NCI-H2081 treated with DMSO at 0.1 percent for 48 hours (cell line): ENCODE results near the gene ALAS1.

ENCODE experiments used
- DNase-seq: peaks from one replicate; lab custom pipeline; 2025; lab: John Stamatoyannopoulos, UW

ALAS1 gene

DNA sequence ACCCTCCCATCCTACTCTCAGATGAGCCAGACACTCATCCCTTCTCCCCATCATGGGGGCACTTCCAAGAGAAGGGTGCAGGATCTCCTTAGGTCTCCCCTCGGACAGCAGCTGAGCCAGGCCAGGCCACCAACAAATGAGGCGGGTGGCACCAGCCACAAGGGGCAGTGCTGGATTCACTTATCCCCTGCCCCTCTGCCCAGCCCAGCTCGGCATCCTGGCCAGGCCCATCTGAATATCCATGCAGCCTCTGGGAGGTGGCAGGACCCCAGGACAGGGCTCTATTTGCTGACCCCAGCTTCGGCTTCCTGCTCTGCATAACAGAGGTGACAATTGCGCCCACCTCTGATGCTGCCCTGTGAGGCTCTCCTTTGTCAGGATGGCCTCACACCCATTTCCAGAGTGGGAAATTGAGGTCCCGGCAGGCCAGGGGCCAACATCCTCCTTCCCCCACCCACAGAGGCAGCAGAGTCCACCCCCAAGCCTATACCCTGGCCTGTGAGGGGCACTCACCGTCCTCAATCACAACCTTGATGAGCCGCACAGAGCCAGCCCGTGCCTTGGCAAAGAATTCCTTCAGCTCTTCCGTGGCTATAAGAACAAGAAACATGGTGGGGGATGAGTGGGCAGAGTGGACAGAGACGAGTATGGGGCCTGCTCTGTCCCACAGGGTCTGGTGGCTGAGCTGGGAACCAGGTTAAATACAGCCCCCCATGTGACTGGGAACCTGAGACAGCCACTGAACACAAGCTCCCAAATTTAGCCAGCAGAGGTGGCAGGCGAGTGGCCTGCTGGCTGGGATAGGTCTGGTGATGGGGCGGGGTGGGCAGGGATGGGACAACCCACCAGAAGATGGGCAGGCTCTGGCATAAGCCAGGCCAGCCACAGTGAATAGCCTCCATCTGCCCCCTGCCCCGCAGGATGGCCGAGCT is 36.8 kb downstream of the ALAS1 start:
- no peak for DNase-seq

DNA sequence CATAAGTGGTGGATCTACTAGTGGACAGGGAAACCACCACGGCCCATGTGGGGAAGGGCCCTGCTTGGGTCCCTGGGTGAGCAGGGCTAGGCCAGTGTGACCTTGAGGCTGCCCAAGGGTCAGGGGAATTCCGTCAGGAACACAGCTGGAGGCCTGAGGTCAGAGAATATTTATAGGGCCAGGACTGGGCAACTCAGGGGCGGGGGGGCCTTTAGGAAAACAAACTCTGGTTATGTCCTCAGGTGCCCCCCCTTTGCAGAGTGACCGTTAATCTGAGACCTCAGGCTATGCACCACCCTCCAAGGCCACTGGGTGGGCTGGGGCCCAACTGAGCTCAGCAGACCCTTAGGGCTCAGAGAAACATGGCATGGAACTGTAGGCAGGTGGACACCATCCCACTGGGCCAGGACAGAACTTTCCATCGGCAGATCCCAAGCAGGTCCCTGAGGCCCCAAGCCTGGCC is 38.5 kb downstream of the ALAS1 start:
- DNase-seq: no peak

DNA sequence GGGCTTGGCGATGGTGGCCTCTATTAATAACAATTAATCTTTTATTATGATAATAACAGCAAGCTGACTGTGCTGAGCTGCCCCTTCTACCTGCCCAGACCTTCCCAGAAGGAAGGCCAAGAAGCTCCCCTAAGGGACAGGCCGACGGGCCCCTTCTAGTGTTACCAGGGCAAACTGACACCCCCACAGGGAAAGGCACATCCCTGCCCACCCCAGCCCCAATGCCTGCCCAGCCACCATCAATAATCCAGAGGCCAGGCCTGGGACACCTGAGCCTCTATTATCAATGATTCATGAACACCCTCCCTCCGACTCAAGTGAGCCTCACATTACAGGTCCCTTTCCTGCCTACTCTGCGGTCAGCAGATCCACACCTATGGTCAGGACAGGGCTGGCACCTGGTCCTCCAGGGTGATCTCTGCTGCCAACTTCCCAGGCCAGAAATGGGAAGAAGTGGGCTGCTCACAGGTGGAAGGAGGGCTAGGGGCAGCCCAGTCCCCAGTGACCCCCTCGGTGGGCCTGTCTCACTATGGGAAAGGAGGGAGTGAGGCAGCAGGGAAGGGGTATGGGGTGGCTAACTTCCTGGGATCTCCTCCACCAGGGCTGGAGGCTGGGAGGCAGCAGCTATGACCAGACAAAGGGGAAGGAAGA is 39.2 kb downstream of the ALAS1 start:
- no peak for DNase-seq

DNA sequence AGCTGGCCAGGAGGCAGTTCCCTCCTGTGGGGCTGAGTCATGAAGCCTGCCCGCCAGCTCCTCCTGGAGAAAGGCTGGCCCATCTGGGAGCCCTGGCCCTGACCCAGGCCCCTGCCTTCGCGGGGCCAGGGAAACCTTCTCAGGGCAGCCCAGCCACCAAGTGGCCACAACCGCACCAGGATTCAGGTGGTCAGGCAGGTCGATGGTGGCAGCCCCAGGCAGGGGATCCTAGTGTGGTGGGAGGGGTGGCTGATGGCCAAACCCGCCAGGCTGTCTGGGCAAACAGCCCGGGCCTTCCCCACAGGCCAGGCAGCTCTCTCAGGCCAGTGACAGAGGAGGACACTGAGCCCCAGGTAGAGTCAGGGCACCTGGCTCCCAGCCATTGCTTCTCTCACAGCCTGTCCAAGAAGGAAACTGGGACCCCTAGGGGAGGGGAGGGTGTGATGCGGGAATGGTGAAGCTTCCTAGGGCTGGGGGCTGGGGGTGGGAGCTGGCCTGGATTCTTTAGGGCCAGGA is 39.8 kb downstream of the ALAS1 start:
- no peak for DNase-seq

DNA sequence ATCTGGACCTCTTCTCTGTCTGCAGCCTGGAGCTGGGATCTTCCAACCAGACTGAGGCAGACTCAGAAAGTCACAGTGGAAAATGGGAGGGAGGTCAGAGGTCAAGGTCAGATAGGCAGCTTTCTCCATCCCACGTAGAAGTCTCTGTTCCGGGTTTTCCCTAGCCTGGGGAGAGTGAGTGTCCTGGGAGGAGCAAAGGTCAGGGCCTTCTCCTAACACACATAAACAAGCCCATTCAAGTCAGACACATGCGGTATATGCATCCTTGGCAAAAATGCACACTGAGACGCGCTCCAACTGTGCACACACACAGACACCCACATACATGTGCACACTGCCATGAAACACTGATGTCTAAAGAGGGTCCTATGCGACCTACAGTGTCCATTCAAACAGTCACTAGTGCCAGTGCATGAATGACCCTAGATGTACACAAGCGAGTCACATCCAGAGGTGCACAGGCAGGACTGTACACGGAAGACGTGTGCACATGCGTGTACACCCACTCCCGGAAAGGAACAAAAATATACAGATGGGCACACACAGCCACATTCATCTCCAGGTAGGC is 40.3 kb downstream of the ALAS1 start:
- DNase-seq: no peak

DNA sequence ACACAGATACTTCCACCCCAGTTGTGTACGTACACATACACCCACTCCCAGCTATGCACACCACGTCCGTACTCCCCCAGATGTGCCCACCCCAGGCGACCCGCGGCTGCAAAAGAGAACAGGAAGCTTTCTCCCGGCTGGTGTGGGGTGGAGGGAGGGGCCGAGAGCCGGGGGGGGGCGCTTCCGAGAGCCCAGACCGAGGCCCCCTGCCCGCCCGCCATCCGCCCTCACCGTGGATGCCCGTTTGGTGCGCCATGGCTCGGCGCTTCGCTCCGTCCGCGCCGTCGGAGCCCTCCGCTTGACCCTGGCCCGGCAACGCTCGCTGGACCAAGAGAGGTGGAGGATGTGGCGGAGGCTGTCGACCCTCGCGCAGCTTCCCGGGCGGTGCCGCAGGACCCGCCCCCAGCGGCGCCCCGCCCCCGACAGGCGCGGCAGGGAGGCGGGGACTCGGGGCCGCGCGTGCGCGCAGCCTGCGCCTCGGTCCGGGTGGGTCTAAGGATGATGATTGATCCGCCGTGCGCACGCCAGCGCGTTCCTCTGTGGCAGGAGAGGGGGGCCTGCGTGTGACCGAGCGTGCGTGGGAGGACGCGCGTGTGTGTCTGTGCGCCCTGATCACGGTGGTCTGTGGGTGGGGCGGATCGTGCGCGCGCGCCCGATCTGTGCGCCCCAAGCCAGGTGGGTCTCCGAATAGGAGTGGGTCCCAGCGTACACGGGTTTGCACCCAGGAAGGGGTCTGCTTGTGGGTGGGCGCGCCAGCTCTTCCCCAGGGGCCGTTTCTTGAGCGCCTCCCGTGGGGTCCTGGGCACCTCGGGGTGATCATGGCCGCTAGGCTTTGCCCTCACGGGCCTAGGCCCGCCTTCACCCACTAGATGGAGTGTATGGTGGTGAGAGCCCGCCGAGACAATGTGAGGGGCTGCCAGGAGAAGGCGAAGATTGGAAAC is 41.1 kb downstream of the ALAS1 start, which contains the start of gene TWF2:
Gene TWF2 (minus strand): TSS at position 398 of the 941 bp plus-strand sequence. CDS start 142 bp downstream, at position 256.
- no peak for DNase-seq

DNA sequence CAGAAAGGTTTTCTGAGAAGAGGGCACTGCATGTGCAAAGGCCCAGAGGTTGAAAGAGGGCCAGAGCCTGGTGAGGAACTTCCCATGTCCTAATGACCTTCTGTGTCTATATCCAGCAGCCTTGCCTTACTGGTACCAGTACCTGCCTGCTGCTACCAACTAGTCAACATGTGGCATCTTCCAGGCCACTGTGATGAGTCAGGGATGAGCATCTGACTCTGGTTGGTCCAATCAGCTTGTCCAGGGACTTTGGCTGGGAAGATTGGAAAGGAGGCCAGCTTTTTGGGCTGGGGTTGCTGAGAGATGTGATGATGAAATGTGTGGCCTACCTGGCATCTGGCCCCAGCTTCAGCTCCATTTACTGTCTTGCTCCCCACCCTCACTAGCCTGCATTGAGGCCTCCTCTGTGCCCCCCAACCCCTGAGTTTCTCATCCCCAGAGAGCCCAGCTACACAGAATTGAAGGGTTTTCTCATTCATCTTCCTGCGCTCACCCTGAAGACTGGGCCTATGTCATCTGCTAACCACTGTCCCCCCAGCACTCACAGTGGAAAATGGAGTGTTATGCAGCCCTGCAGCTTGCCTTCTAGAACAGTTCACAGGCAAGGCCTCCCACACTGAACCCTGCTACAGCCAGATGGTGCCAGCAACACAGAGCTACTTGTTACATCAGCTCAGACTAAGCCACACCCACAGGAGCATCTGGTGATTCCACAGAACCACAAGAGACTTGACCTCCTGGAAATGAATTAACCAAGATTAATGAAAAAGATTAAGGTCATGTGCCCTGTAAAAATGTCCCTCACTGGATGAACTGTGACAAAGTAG is 42.3 kb downstream of the ALAS1 start:
- no peak for DNase-seq

DNA sequence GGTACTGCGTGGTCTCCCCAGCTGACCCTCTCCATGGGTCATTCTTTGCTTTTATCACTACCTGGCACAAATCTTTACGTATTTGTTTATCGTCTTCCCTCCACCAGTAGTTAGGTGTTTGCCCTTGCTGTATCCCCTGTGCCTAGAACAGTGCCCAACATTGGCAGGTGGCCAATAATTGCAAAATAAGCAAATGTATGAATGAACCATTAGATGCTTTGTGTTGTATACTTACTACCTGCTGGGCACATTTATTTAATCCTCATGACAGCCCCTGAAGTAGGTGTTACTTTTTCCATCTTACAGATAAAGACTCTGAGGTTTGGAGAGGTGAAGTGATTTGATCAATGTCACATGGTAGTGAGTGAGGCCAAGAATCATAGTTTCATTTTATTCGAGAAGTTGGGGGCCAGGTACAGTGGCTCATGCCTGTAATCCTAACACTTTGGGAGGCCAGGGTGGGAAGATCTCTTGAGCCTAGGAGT is 43.0 kb downstream of the ALAS1 start:
- no peak for DNase-seq

DNA sequence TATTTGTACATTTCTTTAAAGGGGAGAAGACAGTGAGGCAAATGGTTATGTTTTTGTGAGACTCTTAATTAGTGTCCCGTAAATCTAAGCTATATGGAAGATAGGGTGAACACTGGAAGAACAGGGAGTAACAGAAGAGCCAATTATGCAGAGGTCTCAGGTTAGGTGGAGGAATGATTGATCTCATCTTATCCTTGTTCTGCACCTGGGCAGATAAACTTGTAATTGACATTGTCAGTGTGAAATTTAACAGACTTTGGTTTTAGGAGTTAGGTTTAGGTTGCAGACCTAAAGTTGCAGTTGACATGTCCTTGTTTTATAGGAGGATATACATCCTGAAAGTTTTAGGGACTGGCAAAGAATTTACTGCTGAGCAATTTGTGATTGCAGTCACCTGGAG is 44.1 kb downstream of the ALAS1 start:
- no peak for DNase-seq

DNA sequence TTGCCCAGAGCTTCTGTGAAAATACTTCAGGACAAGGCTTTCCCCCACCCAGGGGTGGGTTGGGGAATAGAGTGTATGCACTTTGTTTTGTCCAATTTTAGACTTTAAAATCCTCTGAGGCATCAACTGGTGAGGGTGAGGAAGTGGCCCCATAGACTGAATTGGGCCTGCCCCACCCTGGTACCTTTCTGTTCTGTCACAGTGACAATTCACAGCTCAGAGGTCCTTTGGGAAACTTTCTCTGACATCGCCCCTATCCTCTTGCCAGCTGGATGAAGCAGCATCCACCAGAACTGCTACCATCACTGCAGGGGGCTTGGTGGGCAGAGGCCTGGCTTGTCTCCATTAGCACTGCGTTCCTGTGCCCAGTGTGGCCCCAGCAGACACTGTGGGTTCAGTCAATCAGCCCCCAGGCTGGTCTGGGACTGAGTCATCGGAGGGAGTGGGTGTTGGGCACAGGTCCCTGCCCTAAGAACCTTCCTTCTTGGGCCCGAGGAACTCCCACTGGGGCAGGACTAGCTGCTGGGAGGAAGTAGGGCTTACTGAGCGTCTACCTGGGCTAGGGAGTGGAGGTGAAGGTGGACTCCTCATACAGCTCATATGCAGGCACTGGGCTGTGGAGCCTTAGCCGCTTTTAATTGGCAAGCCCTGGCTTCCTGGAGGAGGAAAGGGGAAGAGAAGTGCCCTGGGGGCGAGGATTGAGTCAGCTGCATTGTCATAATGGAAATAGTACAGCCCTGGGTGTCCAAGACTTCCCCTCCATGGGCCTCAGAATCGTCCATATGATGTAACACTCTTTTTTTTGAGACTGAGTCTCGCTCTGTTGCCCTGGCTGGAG is 46.0 kb downstream of the ALAS1 start:
- no peak for DNase-seq

DNA sequence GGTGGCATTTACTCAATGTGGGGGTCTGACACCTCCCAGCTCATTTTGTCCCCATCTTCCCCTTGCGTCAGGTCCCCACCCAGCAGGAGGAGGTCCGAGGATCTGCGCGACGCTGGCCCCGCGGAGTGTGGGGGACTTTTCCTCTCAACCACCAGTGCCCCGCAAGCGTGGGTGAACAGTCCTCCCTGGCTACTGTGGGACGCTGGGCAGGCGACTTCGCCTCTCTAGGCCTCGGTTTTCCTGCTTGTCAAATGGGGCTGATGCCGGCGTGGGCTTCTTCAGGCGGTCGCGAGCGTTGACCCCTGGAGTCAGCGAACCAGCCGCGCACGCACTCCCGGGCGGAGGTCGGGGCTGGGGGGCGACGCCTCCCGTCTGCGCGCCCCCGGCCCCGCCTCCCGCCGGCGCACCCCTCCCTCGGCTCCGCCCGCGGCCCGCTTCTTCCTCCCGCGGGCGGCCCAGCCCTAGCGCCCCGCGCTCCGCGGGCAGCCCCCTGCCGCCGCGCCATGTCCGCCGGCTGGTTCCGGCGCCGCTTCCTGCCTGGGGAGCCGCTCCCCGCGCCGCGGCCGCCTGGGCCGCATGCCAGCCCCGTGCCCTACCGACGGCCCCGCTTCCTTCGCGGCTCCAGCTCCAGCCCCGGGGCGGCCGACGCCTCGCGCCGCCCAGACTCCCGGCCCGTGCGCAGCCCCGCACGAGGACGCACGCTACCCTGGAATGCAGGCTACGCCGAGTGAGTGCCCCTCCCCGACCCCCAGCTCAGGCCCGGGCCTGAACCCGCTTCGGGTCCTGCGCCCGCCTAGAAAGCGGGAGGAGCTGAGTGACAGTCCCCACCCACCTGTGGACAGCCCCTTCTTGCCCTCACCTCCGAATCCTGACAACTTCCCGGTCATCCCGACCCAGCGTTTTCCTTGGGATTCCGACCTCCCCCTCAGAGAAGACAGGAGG is 47.6 kb downstream of the ALAS1 start, which contains the start of gene PPM1M:
Gene PPM1M (plus strand): TSS at position 438 of the 942 bp plus-strand sequence. CDS start 66 bp downstream, at position 504.
- no peak for DNase-seq

DNA sequence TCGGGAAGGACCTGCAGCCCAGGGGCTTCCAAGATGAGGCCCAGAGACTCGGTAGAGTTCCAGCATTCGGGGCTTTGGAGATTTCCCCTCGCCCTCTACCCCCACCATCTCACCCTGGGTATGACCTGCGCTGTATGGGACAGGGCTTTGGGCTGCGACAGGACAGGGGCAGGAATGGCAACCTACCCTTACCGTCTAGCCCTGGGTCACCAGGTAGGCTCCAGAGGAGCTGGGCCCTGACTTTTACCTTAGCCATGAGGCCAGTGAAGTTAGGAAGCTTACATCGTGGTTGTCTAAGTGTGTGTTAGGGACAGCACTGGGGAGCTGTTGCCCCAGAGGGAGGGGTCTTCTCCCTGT is 48.3 kb downstream of the ALAS1 start:
- no peak for DNase-seq

DNA sequence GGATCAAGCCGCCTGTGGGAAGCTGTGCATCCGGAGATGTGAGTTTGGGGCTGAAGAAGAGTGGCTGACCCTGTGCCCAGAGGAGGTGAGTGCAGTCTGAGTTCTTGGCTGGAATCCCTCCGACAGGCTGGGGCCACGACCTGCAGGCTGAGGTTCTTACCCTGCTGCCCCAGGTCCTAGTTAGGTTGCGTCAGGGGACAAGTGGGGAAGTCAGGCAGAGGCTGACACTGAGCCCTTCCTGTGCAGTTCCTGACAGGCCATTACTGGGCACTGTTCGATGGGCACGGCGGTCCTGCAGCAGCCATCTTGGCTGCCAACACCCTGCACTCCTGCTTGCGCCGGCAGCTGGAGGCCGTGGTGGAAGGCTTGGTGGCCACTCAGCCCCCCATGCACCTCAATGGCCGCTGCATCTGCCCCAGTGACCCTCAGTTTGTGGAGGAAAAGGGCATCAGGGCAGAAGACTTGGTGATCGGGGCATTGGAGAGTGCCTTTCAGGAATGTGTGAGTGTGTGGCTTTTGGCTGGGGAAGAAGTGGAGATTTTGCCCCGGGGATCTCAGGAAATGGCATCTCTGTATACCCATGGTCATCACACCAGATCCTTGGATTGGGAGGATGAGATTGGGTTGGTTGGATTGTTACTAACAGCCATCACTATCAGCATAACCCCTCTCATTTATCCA is 48.9 kb downstream of the ALAS1 start:
- DNase-seq: no peak

DNA sequence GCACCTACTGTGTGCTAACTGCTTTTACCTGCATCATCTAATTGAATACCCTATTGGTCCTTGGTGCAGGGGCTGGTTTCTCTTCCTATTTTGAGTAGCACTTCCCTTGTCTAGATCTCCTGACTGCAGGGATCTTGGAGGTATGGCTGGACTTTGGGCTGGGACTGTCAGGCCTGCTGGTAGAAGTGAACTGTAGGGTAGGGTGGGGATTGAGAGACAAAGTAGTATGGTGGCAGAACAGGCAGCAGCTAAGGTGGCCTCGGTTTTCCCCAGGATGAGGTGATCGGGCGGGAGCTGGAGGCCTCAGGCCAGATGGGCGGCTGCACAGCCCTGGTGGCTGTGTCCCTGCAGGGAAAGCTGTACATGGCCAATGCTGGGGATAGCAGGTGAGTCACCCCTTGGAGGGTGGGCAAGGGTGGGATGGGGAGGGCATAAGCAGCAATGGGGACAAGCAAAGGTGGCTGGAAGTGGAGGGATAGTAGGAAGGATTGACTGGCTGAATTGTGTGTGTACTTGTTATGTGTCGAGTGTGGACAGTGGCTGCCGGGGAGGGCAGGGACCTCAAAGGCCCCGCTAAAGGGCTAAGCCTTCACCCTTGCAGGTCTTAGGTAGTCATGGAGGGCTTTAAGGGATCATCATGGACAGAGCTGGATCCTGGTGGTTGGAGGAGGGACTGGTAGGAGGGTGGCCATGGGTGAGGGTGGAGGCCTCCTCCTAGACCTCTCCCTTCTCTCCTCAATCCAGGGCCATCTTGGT is 49.6 kb downstream of the ALAS1 start:
- no peak for DNase-seq

DNA sequence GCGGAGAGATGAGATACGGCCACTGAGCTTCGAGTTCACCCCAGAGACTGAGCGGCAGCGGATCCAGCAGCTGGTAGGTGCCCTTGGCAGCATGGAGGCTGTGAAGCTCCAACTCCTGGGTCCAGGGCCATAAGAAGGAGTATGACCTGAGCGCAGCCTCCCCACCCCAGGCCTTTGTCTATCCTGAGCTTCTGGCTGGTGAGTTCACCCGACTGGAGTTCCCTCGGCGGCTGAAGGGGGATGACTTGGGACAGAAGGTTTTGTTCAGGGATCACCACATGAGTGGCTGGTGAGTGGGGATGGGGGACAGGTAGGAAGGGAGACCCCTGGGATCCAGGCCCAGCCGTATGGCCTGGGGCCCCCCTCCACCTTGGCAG is 50.2 kb downstream of the ALAS1 start:
- DNase-seq: no peak

DNA sequence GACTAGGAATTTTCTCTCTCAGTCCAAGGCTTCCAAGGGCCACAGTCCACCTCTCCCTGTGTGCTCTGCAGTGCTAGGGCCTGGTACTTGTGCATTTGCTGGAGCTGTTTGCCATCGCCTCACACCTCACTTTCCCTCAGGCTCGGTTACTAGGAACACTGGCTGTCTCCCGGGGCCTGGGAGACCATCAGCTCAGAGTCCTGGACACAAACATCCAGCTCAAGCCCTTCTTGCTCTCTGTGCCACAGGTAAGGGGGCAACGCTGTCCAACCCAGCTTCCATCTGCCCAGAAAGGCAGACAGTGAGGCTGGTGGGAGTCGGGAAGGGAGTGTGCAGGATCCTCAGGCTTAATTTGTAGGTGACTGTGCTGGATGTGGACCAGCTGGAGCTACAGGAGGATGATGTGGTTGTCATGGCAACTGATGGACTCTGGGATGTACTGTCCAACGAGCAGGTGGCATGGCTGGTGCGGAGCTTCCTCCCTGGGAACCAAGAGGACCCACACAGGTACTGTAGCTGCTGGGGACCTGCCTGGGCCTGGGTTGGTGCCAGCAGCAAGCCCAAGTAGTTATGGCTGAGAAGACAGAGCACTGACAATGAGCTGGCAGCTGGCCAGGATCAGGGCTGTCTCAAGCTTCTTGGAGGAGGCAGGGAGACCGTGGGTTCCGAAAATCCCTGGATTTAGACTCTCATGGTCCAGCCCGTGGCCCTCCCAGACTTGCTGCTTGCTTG is 51.0 kb downstream of the ALAS1 start:
- DNase-seq: no peak
